Caco-2 (cell line): ENCODE measurements around the gene RAD51B. TPM values are rescaled to one million over a fixed set of nuclear protein-coding genes. Genes with fewer than 3 reads are reported as not detected.

Experiments used
- BruUV-seq: library from RNA; stranded (reverse); fragments of 400-500 nt; replicated peaks from 2 replicates; lab custom pipeline; 2021; lab: Mats Ljungman, UMichigan
- CTCF ChIA-PET: fragments of 300-600 bp; sonication (Branson Sonifier 250); formaldehyde crosslinking; loops from one replicate; lab custom pipeline; 2022; ENCODE audit warnings: antibody characterized with exemption; lab: Charles Lee
- POLR2A ChIA-PET: fragments of 300-600 bp; sonication (Branson Sonifier 250); formaldehyde crosslinking; loops from one replicate; lab custom pipeline; 2022; ENCODE audit warnings: antibody characterized with exemption; lab: Charles Lee
- DNase-seq, 2 experiments: peaks; one replicate each; pipeline versions ENCODE4 v3.0.0 to v3.0.0-alpha.2; 2020 to 2022
- H3K27me3 ChIP-seq: replicated peaks from 2 replicates; pipeline ENCODE4 v1.6.0; 2011; ENCODE audit warnings: low read length; ENCODE audit not compliant: control insufficient read depth, insufficient read depth
- H3K36me3 ChIP-seq: 2 replicates; pipeline ENCODE4 v1.5.1; 2011; ENCODE audit warnings: low read length; ENCODE audit not compliant: control insufficient read depth, insufficient read depth
- H3K4me1 ChIP-seq: fragments of 250-450 bp; sonication (Bioruptor Pico); 2 replicates; pipeline ENCODE4 v1.5.1; 2020; ENCODE audit warnings: mild to moderate bottlenecking
- H3K4me3 ChIP-seq: 2 replicates; pipeline ENCODE4 v1.5.1; 2011; ENCODE audit warnings: low read depth, mild to moderate bottlenecking, control low read depth, low read length
- H3K9me3 ChIP-seq: fragments of 250-450 bp; sonication (Bioruptor Pico); 2 replicates; pipeline ENCODE4 v1.5.1; 2020; ENCODE audit warnings: mild to moderate bottlenecking, moderate library complexity
- H3K27ac Mint-ChIP-seq: one replicate; pipeline ENCODE4 v1.8.0; 2022; ENCODE audit warnings: mixed read lengths; ENCODE audit not compliant: unreplicated experiment
- H3K27me3 Mint-ChIP-seq: one replicate; pipeline ENCODE4 v1.8.0; 2022; ENCODE audit warnings: mixed read lengths; ENCODE audit not compliant: insufficient read depth, unreplicated experiment
- H3K36me3 Mint-ChIP-seq: one replicate; pipeline ENCODE4 v1.8.0; 2022; ENCODE audit warnings: mild to moderate bottlenecking, mixed read lengths; ENCODE audit not compliant: insufficient read depth, unreplicated experiment
- H3K4me1 Mint-ChIP-seq: one replicate; pipeline ENCODE4 v1.8.0; 2022; ENCODE audit warnings: low read depth, mixed read lengths; ENCODE audit not compliant: unreplicated experiment
- H3K4me3 Mint-ChIP-seq: one replicate; pipeline ENCODE4 v1.8.0; 2022; ENCODE audit warnings: mild to moderate bottlenecking, moderate library complexity, mixed read lengths; ENCODE audit not compliant: unreplicated experiment
- H3K9me3 Mint-ChIP-seq: one replicate; pipeline ENCODE4 v1.8.0; 2022; ENCODE audit warnings: mixed read lengths; ENCODE audit not compliant: unreplicated experiment
- intact Hi-C: fragments of 100-400 bp; cut with micrococcal nuclease; formaldehyde crosslinking; loops from one replicate; pipeline ENCODE4 v1.10.0; 2022; ENCODE audit not compliant: unreplicated experiment
- total RNA-seq: library from RNA; stranded (reverse); gene quantifications from 2 replicates; pipeline ENCODE4 v1.2.3, GENCODE V29; 2022
- TF ChIP-seq, protein P1 (sequence below), 2 experiments: fragments of 200-600 bp in 1 of 2; IDR thresholded peaks; 1 replicate in 1 of 2; 2 replicates in 1 of 2; pipeline versions ENCODE4 v1.5.1 to v1.8.0; 2011 to 2022; ENCODE audit warnings: antibody characterized with exemption in 1 of 2, control low read depth in 1 of 2, inconsistent platforms in 1 of 2, low read depth in 1 of 2, low read length in 1 of 2, mild to moderate bottlenecking in 1 of 2, moderate library complexity in 1 of 2; ENCODE audit not compliant: insufficient read depth in 1 of 2, severe bottlenecking in 1 of 2, unreplicated experiment in 1 of 2

RAD51B gene
- total RNA-seq, 1 experiment from 2014 or later = 16.7 TPM

DNA sequence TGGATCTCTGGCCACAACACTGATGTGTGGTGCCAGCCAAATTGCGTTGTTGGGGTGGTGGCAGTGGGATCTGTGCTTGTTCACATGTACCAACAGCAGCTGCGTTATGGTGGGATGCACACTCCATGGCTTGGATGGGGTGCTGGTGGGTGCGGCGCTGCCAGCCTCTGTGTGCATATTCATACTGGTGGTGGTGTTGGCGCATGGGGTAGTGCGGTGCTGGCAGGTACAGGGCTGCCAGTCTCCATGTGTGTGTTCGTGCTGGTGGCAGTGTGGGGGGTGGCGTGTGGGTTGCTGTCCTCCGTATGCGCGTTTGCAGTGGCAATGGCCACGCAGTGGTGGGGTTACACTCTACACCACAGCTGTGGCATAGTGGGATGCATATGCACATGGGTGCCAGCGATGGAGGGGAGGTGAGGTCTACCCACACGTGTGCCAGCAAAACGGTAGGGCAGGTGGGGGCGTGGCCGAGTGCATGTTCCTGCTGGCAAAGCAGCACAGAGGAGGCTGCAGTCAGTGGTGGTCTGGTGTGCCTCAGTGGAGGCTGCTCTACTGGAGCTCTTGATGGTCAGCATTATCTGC is 26.5 kb downstream of the RAD51B start:
- intact Hi-C loops = no loop called here
- no TSS peak for BruUV-seq
- H3K27ac Mint-ChIP-seq = no peak overlapping the region
- POLR2A ChIA-PET = no interaction called here
- peaks cover 6% of the 10 kb centered on the region for H3K36me3 Mint-ChIP-seq
- no peaks in the 10 kb centered on the region for H3K36me3 ChIP-seq
- no peaks in the 10 kb centered on the region for H3K4me1 ChIP-seq
- no peaks in the 10 kb centered on the region for H3K9me3 ChIP-seq
- no peak for DNase-seq
- no peak overlapping the region for H3K4me3 Mint-ChIP-seq
- no peaks in the 10 kb centered on the region for H3K27me3 ChIP-seq
- H3K4me3 ChIP-seq = no peak overlapping the region
- H3K27me3 Mint-ChIP-seq = no peaks in the 10 kb centered on the region
- peaks cover 10% of the 10 kb centered on the region for H3K9me3 Mint-ChIP-seq
- TF ChIP-seq, protein P1, sequence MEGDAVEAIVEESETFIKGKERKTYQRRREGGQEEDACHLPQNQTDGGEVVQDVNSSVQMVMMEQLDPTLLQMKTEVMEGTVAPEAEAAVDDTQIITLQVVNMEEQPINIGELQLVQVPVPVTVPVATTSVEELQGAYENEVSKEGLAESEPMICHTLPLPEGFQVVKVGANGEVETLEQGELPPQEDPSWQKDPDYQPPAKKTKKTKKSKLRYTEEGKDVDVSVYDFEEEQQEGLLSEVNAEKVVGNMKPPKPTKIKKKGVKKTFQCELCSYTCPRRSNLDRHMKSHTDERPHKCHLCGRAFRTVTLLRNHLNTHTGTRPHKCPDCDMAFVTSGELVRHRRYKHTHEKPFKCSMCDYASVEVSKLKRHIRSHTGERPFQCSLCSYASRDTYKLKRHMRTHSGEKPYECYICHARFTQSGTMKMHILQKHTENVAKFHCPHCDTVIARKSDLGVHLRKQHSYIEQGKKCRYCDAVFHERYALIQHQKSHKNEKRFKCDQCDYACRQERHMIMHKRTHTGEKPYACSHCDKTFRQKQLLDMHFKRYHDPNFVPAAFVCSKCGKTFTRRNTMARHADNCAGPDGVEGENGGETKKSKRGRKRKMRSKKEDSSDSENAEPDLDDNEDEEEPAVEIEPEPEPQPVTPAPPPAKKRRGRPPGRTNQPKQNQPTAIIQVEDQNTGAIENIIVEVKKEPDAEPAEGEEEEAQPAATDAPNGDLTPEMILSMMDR (IDR thresholded peaks at IDR 0.05; ENCODE audit: insufficient read depth in 1 of 2, low read depth in 1 of 2, low read length in 1 of 2, severe bottlenecking in 1 of 2, unreplicated experiment in 1 of 2) = no peak
- CTCF ChIA-PET = no interaction called here
- no peaks in the 10 kb centered on the region for H3K4me1 Mint-ChIP-seq

DNA sequence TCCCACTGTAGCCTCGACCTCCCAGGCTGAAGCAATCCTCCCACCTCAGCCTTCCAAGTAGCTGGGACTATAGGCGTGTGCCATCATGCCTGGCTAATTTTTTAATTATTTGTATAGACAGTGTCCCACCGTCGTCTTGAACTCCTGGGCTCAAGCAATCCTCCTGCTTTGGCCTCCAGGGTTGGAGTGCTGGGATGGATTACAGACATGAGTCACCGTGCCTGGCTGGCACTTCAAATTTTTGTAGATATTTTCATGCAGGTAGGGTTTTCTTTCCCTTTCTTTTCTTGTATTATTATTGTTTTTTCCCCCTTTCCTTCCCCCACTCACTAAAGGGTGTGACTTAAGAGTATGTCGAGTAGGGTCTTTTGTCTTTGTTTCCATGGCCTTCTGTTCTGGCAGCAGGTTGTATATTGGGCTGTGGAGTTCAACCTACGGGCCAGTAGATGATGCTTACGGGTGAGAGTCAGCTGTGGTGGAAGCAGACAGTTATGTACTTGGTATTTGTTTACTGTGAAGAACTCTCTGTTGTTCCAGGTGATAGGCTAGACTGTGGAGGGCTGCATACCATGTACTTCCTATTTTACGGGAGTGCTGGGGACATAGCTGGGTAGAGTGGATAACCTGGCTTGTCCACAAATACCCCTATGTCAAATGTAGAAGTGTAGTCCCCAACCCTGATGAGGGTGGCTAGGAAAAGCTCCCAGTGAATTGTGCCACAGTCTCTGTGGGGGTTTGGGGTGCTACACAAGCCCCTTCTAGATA is 30.7 kb downstream of the RAD51B start:
- Mint-ChIP-seq H3K27ac (no peak overlapping the region), H3K27me3 (no peaks in the 10 kb centered on the region), H3K9me3 (peaks cover 10% of the 10 kb centered on the region), H3K4me3 (no peak overlapping the region), H3K4me1 (no peaks in the 10 kb centered on the region), H3K36me3 (peaks cover 6% of the 10 kb centered on the region)
- Histone ChIP-seq H3K4me3 (no peak overlapping the region), H3K27me3 (no peaks in the 10 kb centered on the region), H3K36me3 (no peaks in the 10 kb centered on the region), H3K9me3 (no peaks in the 10 kb centered on the region), H3K4me1 (no peaks in the 10 kb centered on the region)
- intact Hi-C loops = no loop called here
- no TSS peak for BruUV-seq
- POLR2A ChIA-PET = no interaction called here
- no peak for DNase-seq
- CTCF ChIA-PET = no interaction called here
- TF ChIP-seq, protein P1 (IDR thresholded peaks at IDR 0.05; ENCODE audit: insufficient read depth in 1 of 2, low read depth in 1 of 2, low read length in 1 of 2, severe bottlenecking in 1 of 2, unreplicated experiment in 1 of 2) = no peak

DNA sequence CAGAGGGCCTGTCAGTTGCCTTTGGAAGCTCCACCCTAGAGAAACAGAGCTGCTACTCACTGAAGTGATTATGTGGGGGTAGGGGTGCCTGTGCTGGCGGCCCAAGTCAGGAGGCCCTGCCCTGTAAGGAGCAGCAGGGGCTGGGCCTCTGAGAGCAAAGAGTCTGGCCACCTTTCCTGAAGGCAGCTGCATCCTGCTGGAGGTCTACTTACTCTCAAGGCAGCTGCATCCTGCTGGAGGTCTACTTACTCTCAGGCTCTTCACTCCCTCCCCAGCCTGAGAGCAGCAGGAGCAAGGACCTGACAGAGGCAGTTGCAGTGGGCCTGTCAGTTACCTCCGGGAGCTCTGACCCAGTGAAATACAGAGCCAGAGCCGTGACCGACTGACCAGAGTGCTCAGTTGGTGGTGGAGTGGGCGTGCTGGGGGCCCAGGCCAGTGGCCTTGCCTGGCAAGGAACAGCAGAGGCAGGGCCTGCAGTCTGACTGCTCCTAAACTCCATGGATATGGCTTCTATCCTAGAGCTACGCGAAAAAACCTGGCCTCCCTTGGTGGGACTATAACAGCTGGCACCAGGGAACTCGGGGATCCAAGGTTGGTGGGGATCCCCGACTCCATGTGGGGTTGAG is 32.3 kb downstream of the RAD51B start:
- Histone ChIP-seq H3K9me3 (no peaks in the 10 kb centered on the region), H3K4me1 (no peaks in the 10 kb centered on the region), H3K27me3 (no peaks in the 10 kb centered on the region), H3K36me3 (no peaks in the 10 kb centered on the region), H3K4me3 (no peak overlapping the region)
- intact Hi-C loops = no loop called here
- TF ChIP-seq, protein P1 (IDR thresholded peaks at IDR 0.05; ENCODE audit: insufficient read depth in 1 of 2, low read depth in 1 of 2, low read length in 1 of 2, severe bottlenecking in 1 of 2, unreplicated experiment in 1 of 2) = no peak
- peaks cover 6% of the 10 kb centered on the region for H3K36me3 Mint-ChIP-seq
- DNase-seq = no peak
- no peaks in the 10 kb centered on the region for H3K4me1 Mint-ChIP-seq
- H3K4me3 Mint-ChIP-seq = no peak overlapping the region
- POLR2A ChIA-PET = no interaction called here
- no peak overlapping the region for H3K27ac Mint-ChIP-seq
- no peaks in the 10 kb centered on the region for H3K27me3 Mint-ChIP-seq
- peaks cover 10% of the 10 kb centered on the region for H3K9me3 Mint-ChIP-seq
- no TSS peak for BruUV-seq
- CTCF ChIA-PET = interaction anchor here (0.6 kb wide), 1 partner anchor 16 kb away, joined by 4 read pairs; no protein-coding TSS in a partner anchor
